22Rv1 (cell line): ENCODE results near the gene COL24A1.

Source experiments
- ZFX ChIP-seq: fragments of 450-650 bp; IDR thresholded peaks from 2 replicates; pipeline ENCODE4 v1.6.1; 2017; ENCODE audit warnings: antibody characterized with exemption, borderline replicate concordance
- TF ChIP-seq, protein P1 (sequence below): fragments of 450-650 bp; IDR thresholded peaks from 2 replicates; pipeline ENCODE4 v1.5.1; 2017; ENCODE audit warnings: mild to moderate bottlenecking

DNA sequence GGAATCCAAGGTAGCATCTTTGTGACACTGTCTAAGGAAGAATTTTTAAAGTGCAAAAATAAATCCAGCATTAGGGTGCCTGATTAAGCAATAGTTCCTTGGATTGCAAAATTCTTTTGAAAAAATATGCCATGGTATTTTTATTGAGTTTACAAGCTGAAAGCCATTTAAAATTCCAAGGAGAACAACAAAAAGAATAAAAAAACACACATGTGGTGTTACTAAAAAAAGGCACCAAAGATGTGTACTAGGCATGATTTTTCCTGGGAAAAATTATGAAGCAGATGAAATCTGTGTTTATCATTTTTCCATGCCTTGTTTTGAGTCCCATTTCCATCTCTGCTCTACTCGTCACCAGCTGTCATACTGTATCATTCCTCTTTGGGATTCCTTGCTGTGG lies 291.4 kb downstream of the COL24A1 start:
- TF ChIP-seq, protein P1, sequence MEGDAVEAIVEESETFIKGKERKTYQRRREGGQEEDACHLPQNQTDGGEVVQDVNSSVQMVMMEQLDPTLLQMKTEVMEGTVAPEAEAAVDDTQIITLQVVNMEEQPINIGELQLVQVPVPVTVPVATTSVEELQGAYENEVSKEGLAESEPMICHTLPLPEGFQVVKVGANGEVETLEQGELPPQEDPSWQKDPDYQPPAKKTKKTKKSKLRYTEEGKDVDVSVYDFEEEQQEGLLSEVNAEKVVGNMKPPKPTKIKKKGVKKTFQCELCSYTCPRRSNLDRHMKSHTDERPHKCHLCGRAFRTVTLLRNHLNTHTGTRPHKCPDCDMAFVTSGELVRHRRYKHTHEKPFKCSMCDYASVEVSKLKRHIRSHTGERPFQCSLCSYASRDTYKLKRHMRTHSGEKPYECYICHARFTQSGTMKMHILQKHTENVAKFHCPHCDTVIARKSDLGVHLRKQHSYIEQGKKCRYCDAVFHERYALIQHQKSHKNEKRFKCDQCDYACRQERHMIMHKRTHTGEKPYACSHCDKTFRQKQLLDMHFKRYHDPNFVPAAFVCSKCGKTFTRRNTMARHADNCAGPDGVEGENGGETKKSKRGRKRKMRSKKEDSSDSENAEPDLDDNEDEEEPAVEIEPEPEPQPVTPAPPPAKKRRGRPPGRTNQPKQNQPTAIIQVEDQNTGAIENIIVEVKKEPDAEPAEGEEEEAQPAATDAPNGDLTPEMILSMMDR, result no peak
- no peak for TF ChIP-seq ZFX
